Measurements from ENCODE around the gene DTNBP1. TPM values are rescaled to one million over a fixed set of nuclear protein-coding genes. Genes with fewer than 3 reads are reported as not detected.
A peak's percentile ranks its signal among the peaks of the same experiment; 100 is the strongest.

DTNBP1 gene
- total RNA-seq, 2 donors from 2014 or later = 21.0 to 26.9 TPM

GRCh38 chr6:15513131-15513771 lies 149.6 kb downstream of the DTNBP1 start:
- DNase-seq (no peak), ATAC-seq (peak; percentile 11)
- intact Hi-C loops (cut with DNase I, micrococcal nuclease) = no loop called here

GRCh38 chr6:15512721-15513120 lies 150.1 kb downstream of the DTNBP1 start:
- intact Hi-C loops (cut with DNase I, micrococcal nuclease) = no loop called here
- ATAC-seq (no peak), DNase-seq (no peak)

GRCh38 chr6:15512126-15512525 lies 150.7 kb downstream of the DTNBP1 start:
- DNase-seq = no peak
- intact Hi-C loops (cut with DNase I, micrococcal nuclease) = no loop called here
- no peak for ATAC-seq

- DNase-seq (no peak), ATAC-seq (no peak)
- intact Hi-C loops (cut with DNase I, micrococcal nuclease) = no loop called here
These were observed 151.3 kb downstream of the DTNBP1 start for GRCh38 chr6:15511248-15512125.

- intact Hi-C loops (cut with DNase I, micrococcal nuclease) = no loop called here
- ATAC-seq (no peak), DNase-seq (no peak)
These were observed 152.1 kb downstream of the DTNBP1 start for GRCh38 chr6:15510536-15511247.

GRCh38 chr6:15510121-15510520 lies 152.7 kb downstream of the DTNBP1 start:
- ATAC-seq (no peak), DNase-seq (no peak)
- intact Hi-C loops (cut with DNase I, micrococcal nuclease) = no loop called here

- ATAC-seq (no peak), DNase-seq (no peak)
- intact Hi-C loops (cut with DNase I, micrococcal nuclease) = no loop called here
These were observed 153.4 kb downstream of the DTNBP1 start for GRCh38 chr6:15509335-15509933.

GRCh38 chr6:15508931-15509330 lies 153.9 kb downstream of the DTNBP1 start:
- no peak for DNase-seq
- intact Hi-C loops (cut with DNase I, micrococcal nuclease) = no loop called here
- no peak for ATAC-seq

- intact Hi-C loops (cut with DNase I, micrococcal nuclease) = no loop called here
- ATAC-seq (no peak), DNase-seq (no peak)
These were observed 154.4 kb downstream of the DTNBP1 start for GRCh38 chr6:15508441-15508871.

- ATAC-seq (no peak), DNase-seq (no peak)
- intact Hi-C loops (cut with DNase I, micrococcal nuclease) = no loop called here
These were observed 155.1 kb downstream of the DTNBP1 start for GRCh38 chr6:15507746-15508145.

GRCh38 chr6:15507221-15507620 lies 155.6 kb downstream of the DTNBP1 start:
- intact Hi-C loops (cut with DNase I, micrococcal nuclease) = no loop called here
- no peak for ATAC-seq
- DNase-seq = no peak

GRCh38 chr6:15506066-15506465 lies 156.8 kb downstream of the DTNBP1 start:
- ATAC-seq = no peak
- no peak for DNase-seq
- intact Hi-C loops (cut with DNase I, micrococcal nuclease) = no loop called here

GRCh38 chr6:15505463-15505918 lies 157.3 kb downstream of the DTNBP1 start:
- DNase-seq = no peak
- no peak for ATAC-seq
- intact Hi-C loops (cut with DNase I, micrococcal nuclease) = no loop called here

- DNase-seq (peak; percentile 46 to 63), ATAC-seq (peak; percentile 26)
- intact Hi-C loops (cut with DNase I, micrococcal nuclease) = no loop called here
These were observed 158.1 kb downstream of the DTNBP1 start for GRCh38 chr6:15504581-15505350.

GRCh38 chr6:15504040-15504495 lies 158.8 kb downstream of the DTNBP1 start:
- ATAC-seq = no peak
- DNase-seq = no peak
- intact Hi-C loops (cut with DNase I, micrococcal nuclease) = no loop called here

GRCh38 chr6:15503346-15503680 lies 159.5 kb downstream of the DTNBP1 start:
- DNase-seq (no peak), ATAC-seq (no peak)
- intact Hi-C loops (cut with DNase I, micrococcal nuclease) = no loop called here

GRCh38 chr6:15502446-15503345 lies 160.1 kb downstream of the DTNBP1 start:
- ATAC-seq (no peak), DNase-seq (no peak)
- intact Hi-C loops (cut with DNase I, micrococcal nuclease) = no loop called here
